OCI-LY1 (cell line): ENCODE measurements around the gene EFHD2.
"Not testable (repeated sequence)": the region's sequence is repeated elsewhere in the genome, so short reads cannot be mapped to it uniquely, and the experiment has no call there.

ENCODE experiments used
- H2AFZ ChIP-seq: fragments of 200-600 bp; sonication (generic), shearing (Covaris generic); 2 replicates; pipeline ENCODE4 v1.6.0; 2014; ENCODE audit warnings: antibody characterized with exemption, mild to moderate bottlenecking, low read length
- H3F3A ChIP-seq: fragments of 200-600 bp; sonication (generic), shearing (Covaris generic); 2 replicates; pipeline ENCODE4 v1.6.0; 2014; ENCODE audit warnings: mild to moderate bottlenecking, antibody characterized with exemption, low read length, moderate library complexity; ENCODE audit not compliant: insufficient read depth
- H3K27ac ChIP-seq: fragments of 200-600 bp; sonication (generic); 2 replicates; pipeline ENCODE4 v1.5.1; 2014; ENCODE audit warnings: low read length, mixed run types, mild to moderate bottlenecking, low read depth; ENCODE audit not compliant: poor library complexity, severe bottlenecking
- H3K27me3 ChIP-seq: fragments of 200-600 bp; sonication (generic); 2 replicates; pipeline ENCODE4 v1.6.0; 2014; ENCODE audit warnings: antibody characterized with exemption, mild to moderate bottlenecking, low read length, moderate library complexity; ENCODE audit not compliant: insufficient read depth
- H3K36me3 ChIP-seq: fragments of 200-600 bp; sonication (generic); 2 replicates; pipeline ENCODE4 v1.6.1; 2014; ENCODE audit warnings: mild to moderate bottlenecking, antibody characterized with exemption, low read length, moderate library complexity, mixed read lengths; ENCODE audit not compliant: insufficient read depth
- H3K4me1 ChIP-seq: fragments of 200-600 bp; sonication (generic); 2 replicates; pipeline ENCODE4 v1.5.1; 2014; ENCODE audit warnings: mild to moderate bottlenecking, low read length, moderate library complexity; ENCODE audit not compliant: insufficient read depth, severe bottlenecking
- H3K4me2 ChIP-seq: fragments of 200-600 bp; sonication (generic), shearing (Covaris generic); 2 replicates; pipeline ENCODE4 v1.6.1; 2014; ENCODE audit warnings: low read length
- H3K4me3 ChIP-seq: fragments of 200-600 bp; sonication (generic); 2 replicates; pipeline ENCODE4 v1.5.1; 2014; ENCODE audit warnings: low read length, low read depth, mild to moderate bottlenecking, mixed read lengths; ENCODE audit not compliant: poor library complexity, severe bottlenecking
- H3K79me2 ChIP-seq: fragments of 200-600 bp; shearing (Covaris generic); 2 replicates; pipeline ENCODE4 v1.6.1; 2016; ENCODE audit warnings: mixed run types, low read length, mixed read lengths; ENCODE audit not compliant: insufficient read depth
- H3K9ac ChIP-seq: fragments of 200-600 bp; sonication (generic), shearing (Covaris generic); 2 replicates; pipeline ENCODE4 v1.6.1; 2014; ENCODE audit warnings: mild to moderate bottlenecking, low read length, mixed read lengths
- H3K9me2 ChIP-seq: fragments of 200-600 bp; sonication (generic), shearing (Covaris generic); 2 replicates; pipeline ENCODE4 v1.6.1; 2014; ENCODE audit warnings: low read depth, mild to moderate bottlenecking, low read length, mixed read lengths
- H3K9me3 ChIP-seq: fragments of 200-600 bp; shearing (Covaris generic); 2 replicates; pipeline ENCODE4 v1.6.1; 2014; ENCODE audit warnings: low read length, mixed read lengths
- H4K20me1 ChIP-seq: fragments of 200-600 bp; sonication (generic), shearing (Covaris generic); 2 replicates; pipeline ENCODE4 v1.6.0; 2016; ENCODE audit warnings: mild to moderate bottlenecking, low read length; ENCODE audit not compliant: insufficient read depth
- CTCF ChIP-seq: fragments of 200-600 bp; sonication (generic), shearing (Covaris generic); IDR thresholded peaks from 2 replicates; pipeline ENCODE4 v1.5.1; 2017; ENCODE audit warnings: mild to moderate bottlenecking, antibody characterized with exemption, low read length, moderate library complexity, mixed read lengths
- EZH2 ChIP-seq: fragments of 200-600 bp; sonication (generic), shearing (Covaris generic); IDR thresholded peaks from 2 replicates; pipeline ENCODE4 v1.8.0; 2017; ENCODE audit warnings: borderline replicate concordance, mixed run types, mild to moderate bottlenecking, antibody characterized with exemption, low read length, moderate library complexity, mixed read lengths

The EFHD2 gene

GRCh38 chr1:15385420-15385819, 24.3 kb upstream of the EFHD2 start:
- Histone ChIP-seq H4K20me1 (no peaks in the 10 kb centered on the region), H3K27ac (no peak overlapping the region), H3K4me2 (no peak overlapping the region), H3K9me3 (no peaks in the 10 kb centered on the region), H3K79me2 (no peaks in the 10 kb centered on the region), H3K9ac (no peak overlapping the region), H3K4me3 (no peak overlapping the region), H3K9me2 (no peaks in the 10 kb centered on the region), H2AFZ (no peak overlapping the region), H3F3A (no peaks in the 10 kb centered on the region), H3K27me3 (peaks cover 4% of the 10 kb centered on the region; the same call in 1 of the 2 replicates), H3K4me1 (peaks cover 5% of the 10 kb centered on the region), H3K36me3 (no peaks in the 10 kb centered on the region)
- TF ChIP-seq CTCF (no peak), EZH2 (no peak)

- H3K9me3 ChIP-seq: no peaks in the 10 kb centered on the region
- H2AFZ ChIP-seq: no peak overlapping the region
Observed at GRCh38 chr1:15386164-15386749, 23.4 kb upstream of the EFHD2 start.

GRCh38 chr1:15388201-15388880, 21.3 kb upstream of the EFHD2 start:
- Histone ChIP-seq H3K4me1 (peaks cover 5% of the 10 kb centered on the region), H3K9me3 (no peaks in the 10 kb centered on the region), H2AFZ (no peak overlapping the region), H3K4me3 (no peak overlapping the region), H3K27ac (no peak overlapping the region), H3K27me3 (peaks cover 4% of the 10 kb centered on the region; the same call in 1 of the 2 replicates), H3K4me2 (no peak overlapping the region), H4K20me1 (no peaks in the 10 kb centered on the region), H3K79me2 (no peaks in the 10 kb centered on the region), H3K9ac (no peak overlapping the region), H3F3A (no peaks in the 10 kb centered on the region), H3K9me2 (no peaks in the 10 kb centered on the region), H3K36me3 (no peaks in the 10 kb centered on the region)
- TF ChIP-seq EZH2 (no peak), CTCF (no peak)

More at GRCh38 chr1:15386164-15386749, 23.4 kb upstream of the EFHD2 start:
- no peak overlapping the region for H3K4me3 ChIP-seq
- no peak overlapping the region for H3K4me2 ChIP-seq
- no peak overlapping the region for H3K27ac ChIP-seq
- H3F3A ChIP-seq: no peaks in the 10 kb centered on the region
- no peaks in the 10 kb centered on the region for H3K9me2 ChIP-seq
- H3K4me1 ChIP-seq: peaks cover 5% of the 10 kb centered on the region
- no peak for TF ChIP-seq EZH2
- TF ChIP-seq CTCF: no peak
- H3K79me2 ChIP-seq: no peaks in the 10 kb centered on the region
- no peaks in the 10 kb centered on the region for H3K36me3 ChIP-seq
- no peak overlapping the region for H3K9ac ChIP-seq
- H3K27me3 ChIP-seq: peaks cover 4% of the 10 kb centered on the region; the same call in 1 of the 2 replicates
- no peaks in the 10 kb centered on the region for H4K20me1 ChIP-seq

GRCh38 chr1:15389828-15390227, 19.9 kb upstream of the EFHD2 start:
- not testable (repeated sequence) for H3K36me3 ChIP-seq, H3K4me1 ChIP-seq, H4K20me1 ChIP-seq, H3K27me3 ChIP-seq, H3K9ac ChIP-seq, H3K4me3 ChIP-seq, H3K4me2 ChIP-seq, H3F3A ChIP-seq, H3K9me3 ChIP-seq, H2AFZ ChIP-seq, H3K9me2 ChIP-seq, H3K79me2 ChIP-seq, H3K27ac ChIP-seq
